GM18508 (cell line): Measurements from ENCODE around the gene DUSP3.
"Not testable (repeated sequence)": the region's sequence is repeated elsewhere in the genome, so short reads cannot be mapped to it uniquely, and the experiment has no call there.

Source experiments
- ATAC-seq: cut with Tn5 transposase; IDR thresholded peaks from one replicate; pipeline ENCODE4 v1.9.1; 2021; ENCODE audit warnings: moderate number of reproducible peaks; ENCODE audit not compliant: insufficient read depth, unreplicated experiment

DUSP3 gene

GRCh38 chr17:43803758-43804157 is 25.0 kb upstream of the DUSP3 start:
- no peak for ATAC-seq

- ATAC-seq, result no peak
These were observed 23.1 kb upstream of the DUSP3 start for GRCh38 chr17:43801844-43802243.

GRCh38 chr17:43800736-43801135 is 22.0 kb upstream of the DUSP3 start:
- ATAC-seq, result no peak

GRCh38 chr17:43799047-43799446 is 20.3 kb upstream of the DUSP3 start:
- no peak for ATAC-seq

- ATAC-seq, result not testable (repeated sequence)
These were observed 19.2 kb upstream of the DUSP3 start for GRCh38 chr17:43798024-43798423.

- not testable (repeated sequence) for ATAC-seq
These were observed 13.9 kb upstream of the DUSP3 start for GRCh38 chr17:43792668-43793067.

GRCh38 chr17:43791589-43791988 is 12.8 kb upstream of the DUSP3 start:
- ATAC-seq, result no peak

GRCh38 chr17:43790311-43790940 is 11.6 kb upstream of the DUSP3 start:
- ATAC-seq, result no peak

- ATAC-seq, result no peak
These were observed 10.7 kb upstream of the DUSP3 start for GRCh38 chr17:43789482-43789881.

GRCh38 chr17:43788540-43788939 is 9.8 kb upstream of the DUSP3 start:
- no peak for ATAC-seq

GRCh38 chr17:43787728-43788127 is 9.0 kb upstream of the DUSP3 start:
- no peak for ATAC-seq

GRCh38 chr17:43784628-43785101 is 5.9 kb upstream of the DUSP3 start:
- no peak for ATAC-seq

GRCh38 chr17:43784068-43784467 is 5.3 kb upstream of the DUSP3 start:
- no peak for ATAC-seq

GRCh38 chr17:43782913-43783680 is 4.3 kb upstream of the DUSP3 start:
- no peak for ATAC-seq

- ATAC-seq, result no peak
These were observed 1.4 kb upstream of the DUSP3 start, which contains the start of gene CFAP97D1 for GRCh38 chr17:43780135-43780534. CFAP97D1 (plus strand) TSS chr17:43780435; CDS start chr17:43780463, 28 bp downstream.

GRCh38 chr17:43779145-43780125 is 658 bp upstream of the DUSP3 start:
- no peak for ATAC-seq

GRCh38 chr17:43774304-43775250 is 4.2 kb downstream of the DUSP3 start:
- no peak for ATAC-seq

- no peak for ATAC-seq
These were observed 5.7 kb downstream of the DUSP3 start for GRCh38 chr17:43772877-43773648.

- ATAC-seq, result no peak
These were observed 7.3 kb downstream of the DUSP3 start for GRCh38 chr17:43771463-43771862.
